Measurements from ENCODE around the gene DEDD. TPM values are rescaled to one million over a fixed set of nuclear protein-coding genes. Genes with fewer than 3 reads are reported as not detected.

DEDD gene
- total and polyA plus RNA-seq, 2 donors (not counting 1 experiment from before 2014, with no cell fraction given): 21.6 to 40.3 TPM

GRCh38 chr1:161096530-161096929, 35.9 kb downstream of the DEDD start:
- H3K4me3 ChIP-seq (replicated peaks in 1 of 4; ENCODE audit: control extremely low read depth in 1 of 4, insufficient read depth in 1 of 4, low read depth in 3 of 4, low read length in 4 of 4): no peak overlapping the region
- no peaks in the 10 kb centered on the region for H3K9me3 ChIP-seq (ENCODE audit: control insufficient read depth, insufficient read depth, low read depth, low read length)
- no peak overlapping the region for H2AFZ ChIP-seq (ENCODE audit: low read length)
- H3K27ac ChIP-seq (ENCODE audit: insufficient read depth, low read length): no peak overlapping the region
- no peak overlapping the region for H3K9ac ChIP-seq (ENCODE audit: insufficient read depth, low read length)
- DNase-seq (ENCODE audit: low read depth in 2 of 2): peak in 1 of 2 donors; percentile 91
- no peak overlapping the region for H3K4me2 ChIP-seq (ENCODE audit: extremely low read depth, insufficient read depth, low read length)
- TF ChIP-seq CTCF (conservative IDR thresholded peaks at IDR 0.05 in 1 of 2, IDR thresholded peaks at IDR 0.05 in 1 of 2; ENCODE audit: low read depth in 1 of 2, low read length in 2 of 2) (no peak), EZH2 (IDR thresholded peaks at IDR 0.05; ENCODE audit: low read length, missing control alignments) (no peak)
- H4K20me1 ChIP-seq (ENCODE audit: control insufficient read depth, extremely low read depth, insufficient read depth, low read length): no peaks in the 10 kb centered on the region
- peaks cover 11% of the 10 kb centered on the region for H3K4me1 ChIP-seq (ENCODE audit: control insufficient read depth, extremely low read depth, insufficient read depth, low read length)
- no peaks in the 10 kb centered on the region for H3K79me2 ChIP-seq (ENCODE audit: control insufficient read depth, insufficient read depth, low read length)
- H3K36me3 ChIP-seq (ENCODE audit: control insufficient read depth, insufficient read depth, low read length): no peaks in the 10 kb centered on the region
- no peaks in the 10 kb centered on the region for H3K27me3 ChIP-seq (ENCODE audit: control insufficient read depth, insufficient read depth, low read length)

GRCh38 chr1:161096015-161096414, 36.5 kb downstream of the DEDD start:
- Histone ChIP-seq H3K4me1 (ENCODE audit: control insufficient read depth, extremely low read depth, insufficient read depth, low read length) (peaks cover 11% of the 10 kb centered on the region), H3K36me3 (ENCODE audit: control insufficient read depth, insufficient read depth, low read length) (no peaks in the 10 kb centered on the region), H3K4me2 (ENCODE audit: extremely low read depth, insufficient read depth, low read length) (no peak overlapping the region), H3K27me3 (ENCODE audit: control insufficient read depth, insufficient read depth, low read length) (no peaks in the 10 kb centered on the region), H4K20me1 (ENCODE audit: control insufficient read depth, extremely low read depth, insufficient read depth, low read length) (no peaks in the 10 kb centered on the region), H3K27ac (ENCODE audit: insufficient read depth, low read length) (no peak overlapping the region), H3K79me2 (ENCODE audit: control insufficient read depth, insufficient read depth, low read length) (no peaks in the 10 kb centered on the region), H2AFZ (ENCODE audit: low read length) (no peak overlapping the region), H3K9ac (ENCODE audit: insufficient read depth, low read length) (no peak overlapping the region), H3K4me3 (replicated peaks in 1 of 4; ENCODE audit: control extremely low read depth in 1 of 4, insufficient read depth in 1 of 4, low read depth in 3 of 4, low read length in 4 of 4) (no peak overlapping the region), H3K9me3 (ENCODE audit: control insufficient read depth, insufficient read depth, low read depth, low read length) (no peaks in the 10 kb centered on the region)
- TF ChIP-seq CTCF (conservative IDR thresholded peaks at IDR 0.05 in 1 of 2, IDR thresholded peaks at IDR 0.05 in 1 of 2; ENCODE audit: low read depth in 1 of 2, low read length in 2 of 2) (no peak), EZH2 (IDR thresholded peaks at IDR 0.05; ENCODE audit: low read length, missing control alignments) (no peak)
- no peak for DNase-seq (ENCODE audit: low read depth in 2 of 2)

GRCh38 chr1:161095230-161095629, 37.2 kb downstream of the DEDD start:
- Histone ChIP-seq H4K20me1 (ENCODE audit: control insufficient read depth, extremely low read depth, insufficient read depth, low read length) (no peaks in the 10 kb centered on the region), H3K36me3 (ENCODE audit: control insufficient read depth, insufficient read depth, low read length) (no peaks in the 10 kb centered on the region), H3K27ac (ENCODE audit: insufficient read depth, low read length) (no peak overlapping the region), H2AFZ (ENCODE audit: low read length) (no peak overlapping the region), H3K79me2 (ENCODE audit: control insufficient read depth, insufficient read depth, low read length) (no peaks in the 10 kb centered on the region), H3K4me2 (ENCODE audit: extremely low read depth, insufficient read depth, low read length) (no peak overlapping the region), H3K27me3 (ENCODE audit: control insufficient read depth, insufficient read depth, low read length) (no peaks in the 10 kb centered on the region), H3K9ac (ENCODE audit: insufficient read depth, low read length) (no peak overlapping the region), H3K4me1 (ENCODE audit: control insufficient read depth, extremely low read depth, insufficient read depth, low read length) (peaks cover 11% of the 10 kb centered on the region), H3K4me3 (replicated peaks in 1 of 4; ENCODE audit: control extremely low read depth in 1 of 4, insufficient read depth in 1 of 4, low read depth in 3 of 4, low read length in 4 of 4) (no peak overlapping the region), H3K9me3 (ENCODE audit: control insufficient read depth, insufficient read depth, low read depth, low read length) (no peaks in the 10 kb centered on the region)
- DNase-seq (ENCODE audit: low read depth in 2 of 2): no peak
- TF ChIP-seq EZH2 (IDR thresholded peaks at IDR 0.05; ENCODE audit: low read length, missing control alignments) (no peak), CTCF (conservative IDR thresholded peaks at IDR 0.05 in 1 of 2, IDR thresholded peaks at IDR 0.05 in 1 of 2; ENCODE audit: low read depth in 1 of 2, low read length in 2 of 2) (no peak)
